HCT116 (cell line): ENCODE results near the gene SLC25A41. TPM values are rescaled to one million over a fixed set of nuclear protein-coding genes. Genes with fewer than 3 reads are reported as not detected.

Experiments
- ATAC-seq: fragments of 200-7000 bp; cut with Tn5 transposase; 2 replicates; pipeline ENCODE4 v1.9.1; 2020; ENCODE audit warnings: mild to moderate bottlenecking, moderate library complexity
- BruUV-seq: library from RNA; stranded (reverse); fragments of 400-500 nt; replicated peaks from 2 replicates; lab custom pipeline; 2021; lab: Mats Ljungman, UMichigan
- CTCF ChIA-PET: fragments of 300-600 bp; sonication (Branson Sonifier 250); formaldehyde crosslinking; loops from one replicate; lab custom pipeline; 2021; ENCODE audit warnings: antibody characterized with exemption; lab: Charles Lee
- POLR2A ChIA-PET: fragments of 300-600, 350-600 bp; sonication (Branson Sonifier 250); formaldehyde crosslinking; loops from one replicate; lab custom pipeline; 2021; ENCODE audit warnings: antibody characterized with exemption; lab: Charles Lee
- RAD21 ChIA-PET, 2 experiments: fragments of 300-600 bp; sonication (Branson Sonifier 250); formaldehyde crosslinking; loops; one replicate each; lab custom pipeline; 2023; ENCODE audit warnings: low total read pairs in 2 of 2; ENCODE audit not compliant: uncharacterized antibody in 2 of 2, unreplicated experiment in 2 of 2, low non-redundant PET in 1 of 2; lab: Charles Lee
- DNase-seq: peaks from one replicate; pipeline ENCODE4 v3.0.0-alpha.2; 2010; ENCODE audit warnings: low read depth, low spot score
- H2AFZ ChIP-seq: fragments of 200-600 bp; shearing (Covaris generic), sonication (generic); 2 replicates; pipeline ENCODE4 v1.6.1; 2017; ENCODE audit warnings: low read depth, mixed run types, mixed read lengths, antibody characterized with exemption, low read length; ENCODE audit not compliant: poor library complexity, severe bottlenecking
- H3K27ac ChIP-seq: 2 replicates; pipeline ENCODE4 v1.5.1; 2012; ENCODE audit warnings: low read depth, low read length
- H3K27me3 ChIP-seq: fragments of 200-600 bp; sonication (generic); 2 replicates; pipeline ENCODE4 v1.6.1; 2016; ENCODE audit warnings: mixed run types, low read length, mixed read lengths; ENCODE audit not compliant: insufficient read depth
- H3K36me3 ChIP-seq, 2 experiments: fragments of 200-500 bp in 1 of 2; fragments of 200-600 bp in 1 of 2; sonication (Bioruptor generic) in 1 of 2; sonication (generic) in 1 of 2; 2 replicates each; pipeline versions ENCODE4 v1.5.1 to v1.6.1; 2014 to 2016; ENCODE audit warnings: low read length in 2 of 2, inconsistent platforms in 1 of 2, mixed read lengths in 1 of 2, mixed run types in 1 of 2; ENCODE audit not compliant: insufficient read depth in 2 of 2, control insufficient read depth in 1 of 2
- H3K4me1 ChIP-seq, 2 experiments: fragments of 200-600 bp in 1 of 2; sonication (generic) in 1 of 2; 2 replicates each; pipeline versions ENCODE4 v1.5.1 to v1.6.1; 2012 to 2017; ENCODE audit warnings: low read length in 2 of 2, inconsistent platforms in 1 of 2, mild to moderate bottlenecking in 1 of 2, mixed read lengths in 1 of 2, mixed run types in 1 of 2, moderate library complexity in 1 of 2; ENCODE audit not compliant: insufficient read depth in 2 of 2, control insufficient read depth in 1 of 2
- H3K4me2 ChIP-seq: fragments of 200-600 bp; sonication (generic); 2 replicates; pipeline ENCODE4 v1.6.1; 2017; ENCODE audit warnings: mixed run types, low read length, mixed read lengths
- H3K4me3 ChIP-seq, 2 experiments: fragments of 200-600 bp in 1 of 2; sonication (generic) in 1 of 2; replicated peaks in 1 of 2; 2 replicates each; pipeline ENCODE4 v1.5.1; 2011 to 2016; ENCODE audit warnings: low read length in 2 of 2, control low read depth in 1 of 2, low read depth in 1 of 2, mild to moderate bottlenecking in 1 of 2, mixed read lengths in 1 of 2, mixed run types in 1 of 2
- H3K79me2 ChIP-seq: fragments of 200-600 bp; sonication (generic); 2 replicates; pipeline ENCODE4 v1.6.1; 2017; ENCODE audit warnings: mild to moderate bottlenecking, mixed run types, low read length, moderate library complexity, mixed read lengths; ENCODE audit not compliant: insufficient read depth
- H3K9ac ChIP-seq: fragments of 200-600 bp; sonication (generic); 2 replicates; pipeline ENCODE4 v1.6.1; 2016; ENCODE audit warnings: low read length, mixed read lengths
- H3K9me2 ChIP-seq: fragments of 200-600 bp; sonication (generic), shearing (Covaris generic); 2 replicates; pipeline ENCODE4 v1.6.1; 2017; ENCODE audit warnings: mixed run types, mild to moderate bottlenecking, moderate library complexity; ENCODE audit not compliant: insufficient read depth
- H3K9me3 ChIP-seq, 2 experiments: fragments of 200-500 bp in 1 of 2; fragments of 200-600 bp in 1 of 2; sonication (Bioruptor generic) in 1 of 2; sonication (generic) in 1 of 2; 2 replicates each; pipeline ENCODE4 v1.6.1; 2014 to 2017; ENCODE audit warnings: low read length in 2 of 2, mixed read lengths in 2 of 2, inconsistent platforms in 1 of 2, low read depth in 1 of 2, mild to moderate bottlenecking in 1 of 2, mixed run types in 1 of 2, moderate library complexity in 1 of 2; ENCODE audit not compliant: control insufficient read depth in 1 of 2, insufficient read depth in 1 of 2
- H4K20me1 ChIP-seq: fragments of 200-600 bp; sonication (generic), shearing (Covaris generic); 2 replicates; pipeline ENCODE4 v1.6.1; 2017; ENCODE audit warnings: mixed run types, mild to moderate bottlenecking, moderate library complexity; ENCODE audit not compliant: insufficient read depth
- EGR1 ChIP-seq: IDR thresholded peaks from 2 replicates; pipeline ENCODE4 v1.6.1; 2012; ENCODE audit warnings: low read depth
- ELF1 ChIP-seq: IDR thresholded peaks from 2 replicates; pipeline ENCODE4 v1.6.1; 2012; ENCODE audit warnings: low read depth, borderline replicate concordance
- JUND ChIP-seq: IDR thresholded peaks from 2 replicates; pipeline ENCODE4 v1.6.1; 2012
- MAX ChIP-seq: IDR thresholded peaks from 2 replicates; pipeline ENCODE4 v1.6.1; 2012
- POLR2AphosphoS5 ChIP-seq: IDR thresholded peaks from 2 replicates; pipeline ENCODE4 v1.6.1; 2011; ENCODE audit warnings: mild to moderate bottlenecking, low read depth, low read length, moderate library complexity
- REST ChIP-seq: IDR thresholded peaks from 2 replicates; pipeline ENCODE4 v1.6.1; 2012; ENCODE audit warnings: low read depth
- SP1 ChIP-seq: IDR thresholded peaks from 2 replicates; pipeline ENCODE4 v1.6.1; 2012; ENCODE audit warnings: low read depth
- TCF7L2 ChIP-seq: IDR thresholded peaks from 2 replicates; pipeline ENCODE4 v1.7.0; 2011; ENCODE audit warnings: borderline replicate concordance, inconsistent platforms; ENCODE audit not compliant: insufficient read depth, insufficient read length; ENCODE audit errors: extremely low read depth
- ZFX ChIP-seq: fragments of 450-650 bp; IDR thresholded peaks from 2 replicates; pipeline ENCODE4 v1.6.1; 2017
- intact Hi-C: fragments of 100-400 bp; cut with micrococcal nuclease; formaldehyde crosslinking; loops from 2 replicates; pipeline ENCODE4 v1.10.0; 2022
- total RNA-seq: library from RNA; stranded (reverse); gene quantifications from one replicate; pipeline ENCODE4 v1.2.1, GENCODE V29; 2021; ENCODE audit not compliant: unreplicated experiment
- TF ChIP-seq, protein P1 (sequence below): IDR thresholded peaks from 2 replicates; pipeline ENCODE4 v1.6.1; 2011; ENCODE audit warnings: mild to moderate bottlenecking, low read length, moderate library complexity; ENCODE audit not compliant: insufficient replicate concordance; ENCODE audit errors: extremely low read depth
- TF ChIP-seq, protein P2 (sequence below): IDR thresholded peaks from 2 replicates; pipeline ENCODE4 v1.6.1; 2012

The SLC25A41 gene
- total RNA-seq, 1 experiment from 2014 or later, result 0.93 TPM

DNA sequence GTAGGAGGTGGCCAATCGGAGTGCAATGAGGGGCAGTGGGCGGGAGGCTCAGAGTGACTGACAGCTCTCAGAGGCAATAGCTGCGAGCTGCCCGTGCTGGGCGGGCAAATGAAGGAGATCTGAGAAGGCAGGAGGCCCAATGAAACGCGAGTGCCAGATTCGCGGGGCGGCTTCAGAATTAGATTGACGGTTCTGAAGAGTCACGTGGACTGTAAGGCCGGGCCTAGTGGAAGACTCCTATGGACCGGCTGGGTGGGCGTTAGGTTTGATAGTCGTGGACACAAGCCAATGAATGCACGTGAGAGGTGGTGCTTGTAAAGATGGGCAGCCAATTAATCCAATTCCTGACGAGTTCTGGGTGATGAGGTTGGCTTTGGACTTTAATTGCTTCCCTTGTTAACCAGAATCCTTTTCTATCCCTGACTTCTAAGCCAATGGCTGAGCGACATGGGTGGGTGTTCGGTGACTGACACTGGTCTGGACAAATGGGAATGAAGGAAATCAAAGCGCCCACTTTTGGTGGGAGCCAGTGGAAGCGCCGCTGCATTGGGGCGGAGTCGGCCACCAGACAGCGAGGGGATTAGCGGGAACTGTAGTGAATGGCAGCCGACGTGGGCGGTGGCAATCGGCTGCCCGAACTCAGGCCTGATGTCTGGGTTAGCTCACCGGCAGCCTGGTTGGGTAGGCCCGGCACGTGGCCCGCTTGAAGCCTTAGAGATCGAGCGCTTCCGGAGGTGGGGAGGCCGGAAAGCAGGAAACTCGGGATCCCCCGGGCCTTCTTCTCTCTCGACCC, 8.4 kb downstream of the SLC25A41 start:
- Histone ChIP-seq H3K4me1 (peaks cover 8 to 30% of the 10 kb centered on the region in 2 experiments; a peak in 3 of 4 replicates), H3K27me3 (no peaks in the 10 kb centered on the region), H4K20me1 (peaks cover 38% of the 10 kb centered on the region; the same call in 1 of the 2 replicates), H3K9me3 (no peaks in the 10 kb centered on the region), H3K4me2 (peak overlapping the region; percentile 57), H3K36me3 (peaks cover 18 to 26% of the 10 kb centered on the region in 2 experiments; a peak in 3 of 4 replicates), H3K4me3 (peak overlapping the region; percentile 27 to 99), H3K9ac (peak overlapping the region; percentile 9; the same call in 1 of the 2 replicates), H3K27ac (peak overlapping the region; percentile 80), H3K79me2 (peaks cover 40% of the 10 kb centered on the region), H2AFZ (no peak overlapping the region), H3K9me2 (no peaks in the 10 kb centered on the region)
- DNase-seq, result peak; percentile 100
- TF ChIP-seq REST (no peak), POLR2AphosphoS5 (peak; percentile 56), TCF7L2 (peak; percentile 79), EGR1 (peak; percentile 79), JUND (no peak), MAX (peak; percentile 94), ELF1 (no peak), SP1 (peak; percentile 100), ZFX (peak; percentile 56; the same call in 1 of the 2 replicates)
- TF ChIP-seq, protein P1, sequence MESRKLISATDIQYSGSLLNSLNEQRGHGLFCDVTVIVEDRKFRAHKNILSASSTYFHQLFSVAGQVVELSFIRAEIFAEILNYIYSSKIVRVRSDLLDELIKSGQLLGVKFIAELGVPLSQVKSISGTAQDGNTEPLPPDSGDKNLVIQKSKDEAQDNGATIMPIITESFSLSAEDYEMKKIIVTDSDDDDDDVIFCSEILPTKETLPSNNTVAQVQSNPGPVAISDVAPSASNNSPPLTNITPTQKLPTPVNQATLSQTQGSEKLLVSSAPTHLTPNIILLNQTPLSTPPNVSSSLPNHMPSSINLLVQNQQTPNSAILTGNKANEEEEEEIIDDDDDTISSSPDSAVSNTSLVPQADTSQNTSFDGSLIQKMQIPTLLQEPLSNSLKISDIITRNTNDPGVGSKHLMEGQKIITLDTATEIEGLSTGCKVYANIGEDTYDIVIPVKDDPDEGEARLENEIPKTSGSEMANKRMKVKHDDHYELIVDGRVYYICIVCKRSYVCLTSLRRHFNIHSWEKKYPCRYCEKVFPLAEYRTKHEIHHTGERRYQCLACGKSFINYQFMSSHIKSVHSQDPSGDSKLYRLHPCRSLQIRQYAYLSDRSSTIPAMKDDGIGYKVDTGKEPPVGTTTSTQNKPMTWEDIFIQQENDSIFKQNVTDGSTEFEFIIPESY, result peak; percentile 25
- TF ChIP-seq, protein P2, sequence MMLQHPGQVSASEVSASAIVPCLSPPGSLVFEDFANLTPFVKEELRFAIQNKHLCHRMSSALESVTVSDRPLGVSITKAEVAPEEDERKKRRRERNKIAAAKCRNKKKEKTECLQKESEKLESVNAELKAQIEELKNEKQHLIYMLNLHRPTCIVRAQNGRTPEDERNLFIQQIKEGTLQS, result no peak
- BruUV-seq, result no TSS peak
- RAD21 ChIA-PET, result interaction anchor here (0.5 to 1.1 kb wide), 3 partner anchors 32 to 161 kb away, joined by 3 read pairs; partner anchors contain the start of gene GTF2F1 (in 1 of the 2)
- peak; percentile 89 for ATAC-seq
- CTCF ChIA-PET, result interaction anchor here (0.9 to 1.4 kb wide), 5 partner anchors 15 to 299 kb away, joined by 3 to 4 read pairs (median 3); partner anchors contain the start of gene SLC25A23
- intact Hi-C loops, result no loop called here
- POLR2A ChIA-PET, result interaction anchor here (1.0 to 1.6 kb wide), 3 partner anchors 15 to 106 kb away, joined by 4 to 8 read pairs (median 7); partner anchors contain the start of genes ALKBH7 and TNFSF9
